Measurements from ENCODE around the gene EMP1. TPM values are rescaled to one million over a fixed set of nuclear protein-coding genes. Genes with fewer than 3 reads are reported as not detected.
A peak's percentile ranks its signal among the peaks of the same experiment; 100 is the strongest.

Gene EMP1, protein sequence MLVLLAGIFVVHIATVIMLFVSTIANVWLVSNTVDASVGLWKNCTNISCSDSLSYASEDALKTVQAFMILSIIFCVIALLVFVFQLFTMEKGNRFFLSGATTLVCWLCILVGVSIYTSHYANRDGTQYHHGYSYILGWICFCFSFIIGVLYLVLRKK
- 100 to 1,000 TPM in 1 of 2 donors, 10 to 100 TPM in 1; 67.5 to 348 TPM for total RNA-seq
- polyA plus RNA-seq: 100 to 1,000 TPM in 1 of 2 donors, 10 to 100 TPM in 1; 91.7 to 243 TPM
- long read RNA-seq, donor 1, full-length matches to known transcripts: 21 of 21 reads
- long read RNA-seq, donor 1, partial matches to known transcripts: 0 of 21 reads
- long read RNA-seq, donor 1, other reads (novel, unspliced or antisense): 0 of 21 reads
- long read RNA-seq, donor 2, full-length matches to known transcripts: 5 of 5 reads
- long read RNA-seq, donor 2, partial matches to known transcripts: 0 of 5 reads
- long read RNA-seq, donor 2, other reads (novel, unspliced or antisense): 0 of 5 reads
- long read RNA-seq, donor 3, full-length matches to known transcripts: 13 of 18 reads
- long read RNA-seq, donor 3, partial matches to known transcripts: 5 of 18 reads
- long read RNA-seq, donor 3, other reads (novel, unspliced or antisense): 0 of 18 reads
- long read RNA-seq, donor 4, full-length matches to known transcripts: 5 of 5 reads
- long read RNA-seq, donor 4, partial matches to known transcripts: 0 of 5 reads
- long read RNA-seq, donor 4, other reads (novel, unspliced or antisense): 0 of 5 reads
- long read RNA-seq, donor 5, full-length matches to known transcripts: 33 of 56 reads
- long read RNA-seq, donor 5, partial matches to known transcripts: 23 of 56 reads
- long read RNA-seq, donor 5, other reads (novel, unspliced or antisense): 0 of 56 reads

DNA sequence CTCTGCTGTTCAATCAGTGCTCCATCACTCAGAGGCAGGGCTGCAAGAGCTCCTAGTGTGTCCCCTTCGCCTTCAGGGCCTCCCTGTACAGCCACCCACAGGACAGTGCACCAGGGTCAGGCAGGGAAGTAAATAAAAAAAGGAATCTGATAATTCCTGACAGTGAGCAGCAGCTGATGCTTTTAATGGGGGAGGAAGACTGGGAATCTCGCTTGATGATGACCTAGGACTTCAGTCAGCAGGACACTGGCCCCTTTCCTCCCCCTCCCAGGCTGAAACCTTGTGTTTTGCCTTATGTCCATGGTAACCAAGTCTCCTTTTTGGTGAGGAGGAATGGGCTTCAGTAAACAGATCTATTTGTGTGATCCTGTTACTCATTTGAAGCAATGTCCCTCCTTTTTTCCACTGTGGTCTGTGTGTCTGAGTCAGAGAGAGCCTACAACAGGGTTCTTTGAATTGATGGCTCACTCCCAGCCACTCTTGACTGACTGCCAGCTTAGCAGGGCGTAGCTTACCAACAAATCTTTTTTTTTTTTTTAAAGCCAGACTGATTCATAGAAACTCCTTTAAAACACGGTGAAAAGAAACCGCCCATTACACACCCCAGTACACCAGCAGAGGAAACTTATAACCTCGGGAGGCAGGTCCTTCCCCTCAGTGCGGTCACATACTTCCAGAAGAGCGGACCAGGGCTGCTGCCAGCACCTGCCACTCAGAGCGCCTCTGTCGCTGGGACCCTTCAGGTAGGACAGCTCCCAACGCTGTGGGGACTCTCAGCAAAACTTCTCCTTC is at the start of gene EMP1:
EMP1 (plus strand) TSS at position 597 of the 792 bp plus-strand sequence. CDS start 14,785 bp downstream, outside the sequence.
- TF ChIP-seq, protein P1, sequence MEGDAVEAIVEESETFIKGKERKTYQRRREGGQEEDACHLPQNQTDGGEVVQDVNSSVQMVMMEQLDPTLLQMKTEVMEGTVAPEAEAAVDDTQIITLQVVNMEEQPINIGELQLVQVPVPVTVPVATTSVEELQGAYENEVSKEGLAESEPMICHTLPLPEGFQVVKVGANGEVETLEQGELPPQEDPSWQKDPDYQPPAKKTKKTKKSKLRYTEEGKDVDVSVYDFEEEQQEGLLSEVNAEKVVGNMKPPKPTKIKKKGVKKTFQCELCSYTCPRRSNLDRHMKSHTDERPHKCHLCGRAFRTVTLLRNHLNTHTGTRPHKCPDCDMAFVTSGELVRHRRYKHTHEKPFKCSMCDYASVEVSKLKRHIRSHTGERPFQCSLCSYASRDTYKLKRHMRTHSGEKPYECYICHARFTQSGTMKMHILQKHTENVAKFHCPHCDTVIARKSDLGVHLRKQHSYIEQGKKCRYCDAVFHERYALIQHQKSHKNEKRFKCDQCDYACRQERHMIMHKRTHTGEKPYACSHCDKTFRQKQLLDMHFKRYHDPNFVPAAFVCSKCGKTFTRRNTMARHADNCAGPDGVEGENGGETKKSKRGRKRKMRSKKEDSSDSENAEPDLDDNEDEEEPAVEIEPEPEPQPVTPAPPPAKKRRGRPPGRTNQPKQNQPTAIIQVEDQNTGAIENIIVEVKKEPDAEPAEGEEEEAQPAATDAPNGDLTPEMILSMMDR (IDR thresholded peaks at IDR 0.05; ENCODE audit: control extremely low read depth, extremely low read depth): no peak
- Histone ChIP-seq H3K4me3 (peak within 1 kb of the TSS; percentile 71), H3K4me1 (ENCODE audit: control insufficient read depth in 5 of 5, insufficient read depth in 5 of 5, low read length in 5 of 5) (peaks cover 9 to 82% (median 17%) of the 10 kb centered on the region in 5 donors), H3K9me3 (ENCODE audit: control insufficient read depth in 4 of 4, insufficient read depth in 3 of 4, low read length in 3 of 4) (no peaks in the 10 kb centered on the region), H3K27ac (ENCODE audit: low read depth in 1 of 2, low read length in 1 of 2) (peak within 1 kb of the TSS; percentile 91 to 99), H3K36me3 (ENCODE audit: control insufficient read depth in 4 of 4, insufficient read depth in 4 of 4, low read length in 4 of 4) (no peaks in the 10 kb centered on the region), H3K27me3 (ENCODE audit: control insufficient read depth in 3 of 3, insufficient read depth in 3 of 3, low read length in 2 of 3) (no peaks in the 10 kb centered on the region), H3K9ac (ENCODE audit: insufficient read depth in 1 of 2, low read length in 2 of 2) (peak within 1 kb of the TSS; percentile 29 to 80)
- peak; percentile 84 for ATAC-seq (ENCODE audit: insufficient read depth, low FRiP score)
- DNase-seq: peak; percentile 92 to 98 (median 96)
- 12 to 13% methylated on average over 11 of the region's 11 CpGs for WGBS, 2 donors

DNA sequence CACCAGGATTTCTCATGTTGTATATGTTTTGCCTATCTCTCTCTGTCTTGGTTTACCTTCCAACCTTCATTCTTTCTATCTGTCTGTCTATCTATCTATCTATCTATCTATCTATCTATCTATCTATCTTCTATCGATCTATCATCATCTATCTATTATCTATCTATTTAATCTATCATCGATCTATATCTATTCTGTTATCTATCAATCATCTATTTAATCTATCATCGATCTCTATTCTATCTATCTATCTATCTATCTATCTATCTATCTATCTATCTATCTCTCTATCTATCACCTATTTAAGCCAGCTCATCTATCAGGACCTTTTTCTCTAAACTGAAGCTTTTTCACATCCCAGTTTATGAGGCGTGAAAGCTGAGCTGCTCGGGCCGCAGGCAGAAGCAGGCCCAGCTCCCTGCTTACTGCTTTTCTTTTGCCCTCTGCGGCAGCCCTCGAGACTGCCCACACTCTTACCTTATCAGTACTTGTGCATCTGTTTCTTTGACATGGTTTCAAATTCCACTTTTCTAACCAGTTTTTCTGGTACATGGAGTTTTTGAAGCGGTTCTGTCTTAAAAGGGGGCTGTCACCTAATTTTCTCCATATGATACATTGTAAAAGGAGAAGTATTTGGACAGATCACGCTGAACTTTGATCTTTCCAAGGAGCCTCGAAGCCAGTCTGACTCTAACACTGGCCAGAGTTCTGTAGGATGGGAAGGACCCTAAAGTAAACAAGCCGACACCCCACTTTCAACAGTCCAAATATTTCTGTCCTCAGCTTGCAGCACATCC is 48.6 kb upstream of the EMP1 start:
- no peak overlapping the region for H3K27ac ChIP-seq (ENCODE audit: low read depth in 1 of 2, low read length in 1 of 2)
- H3K27me3 ChIP-seq (ENCODE audit: control insufficient read depth in 3 of 3, insufficient read depth in 3 of 3, low read length in 2 of 3): no peaks in the 10 kb centered on the region
- H3K4me1 ChIP-seq (ENCODE audit: control insufficient read depth in 5 of 5, insufficient read depth in 5 of 5, low read length in 5 of 5): peaks cover 0 to 57% (median 31%) of the 10 kb centered on the region in 5 donors
- no peak overlapping the region for H3K9ac ChIP-seq (ENCODE audit: insufficient read depth in 1 of 2, low read length in 2 of 2)
- no peaks in the 10 kb centered on the region for H3K9me3 ChIP-seq (ENCODE audit: control insufficient read depth in 4 of 4, insufficient read depth in 3 of 4, low read length in 3 of 4)
- DNase-seq (peak; percentile 76 to 95 (median 94)), ATAC-seq (ENCODE audit: insufficient read depth, low FRiP score) (peak; percentile 13)
- WGBS, 2 donors: 45 to 48% methylated on average over 12 of the region's 12 CpGs
- TF ChIP-seq, protein P1 (IDR thresholded peaks at IDR 0.05; ENCODE audit: control extremely low read depth, extremely low read depth): no peak
- H3K36me3 ChIP-seq (ENCODE audit: control insufficient read depth in 4 of 4, insufficient read depth in 4 of 4, low read length in 4 of 4): no peaks in the 10 kb centered on the region
- no peak overlapping the region for H3K4me3 ChIP-seq

DNA sequence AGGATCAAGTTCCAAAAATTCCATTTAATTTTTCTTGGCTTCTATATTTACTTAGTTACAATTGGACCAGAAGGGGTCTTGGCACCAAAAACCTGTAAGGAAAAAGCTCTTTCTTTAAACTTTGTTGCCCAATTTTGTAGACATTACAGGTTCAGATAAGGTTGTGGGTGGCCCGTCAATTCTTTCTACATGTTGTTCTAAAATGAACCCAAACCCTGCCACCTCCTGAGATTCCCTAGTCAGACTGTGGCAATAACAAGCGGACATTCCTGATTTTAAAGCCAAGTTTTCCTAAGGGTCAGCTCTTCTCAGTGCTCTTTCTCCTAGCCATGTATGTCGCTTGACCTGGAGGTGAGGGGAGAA is 48.1 kb upstream of the EMP1 start:
- ATAC-seq (ENCODE audit: insufficient read depth, low FRiP score): no peak
- Histone ChIP-seq H3K27ac (ENCODE audit: low read depth in 1 of 2, low read length in 1 of 2) (peak overlapping the region in 1 of 2 donors; percentile 30), H3K9ac (ENCODE audit: insufficient read depth in 1 of 2, low read length in 2 of 2) (no peak overlapping the region), H3K9me3 (ENCODE audit: control insufficient read depth in 4 of 4, insufficient read depth in 3 of 4, low read length in 3 of 4) (no peaks in the 10 kb centered on the region), H3K36me3 (ENCODE audit: control insufficient read depth in 4 of 4, insufficient read depth in 4 of 4, low read length in 4 of 4) (no peaks in the 10 kb centered on the region), H3K27me3 (ENCODE audit: control insufficient read depth in 3 of 3, insufficient read depth in 3 of 3, low read length in 2 of 3) (no peaks in the 10 kb centered on the region), H3K4me3 (no peak overlapping the region), H3K4me1 (ENCODE audit: control insufficient read depth in 5 of 5, insufficient read depth in 5 of 5, low read length in 5 of 5) (peaks cover 0 to 57% (median 31%) of the 10 kb centered on the region in 5 donors)
- DNase-seq: no peak
- TF ChIP-seq, protein P1 (IDR thresholded peaks at IDR 0.05; ENCODE audit: control extremely low read depth, extremely low read depth): no peak
- 59 to 82% methylated on average over 3 of the region's 3 CpGs for WGBS, 2 donors
